Caco-2 (cell line): ENCODE measurements around the gene TTC36. TPM values are rescaled to one million over a fixed set of nuclear protein-coding genes. Genes with fewer than 3 reads are reported as not detected.
"Not testable (repeated sequence)": the region's sequence is repeated elsewhere in the genome, so short reads cannot be mapped to it uniquely, and the experiment has no call there.

Experiments
- BruUV-seq: library from RNA; stranded (reverse); fragments of 400-500 nt; replicated peaks from 2 replicates; lab custom pipeline; 2021; lab: Mats Ljungman, UMichigan
- CTCF ChIA-PET: fragments of 300-600 bp; sonication (Branson Sonifier 250); formaldehyde crosslinking; loops from one replicate; lab custom pipeline; 2022; ENCODE audit warnings: antibody characterized with exemption; lab: Charles Lee
- POLR2A ChIA-PET: fragments of 300-600 bp; sonication (Branson Sonifier 250); formaldehyde crosslinking; loops from one replicate; lab custom pipeline; 2022; ENCODE audit warnings: antibody characterized with exemption; lab: Charles Lee
- DNase-seq, 2 experiments: peaks; one replicate each; pipeline versions ENCODE4 v3.0.0 to v3.0.0-alpha.2; 2020 to 2022
- H3K27me3 ChIP-seq: replicated peaks from 2 replicates; pipeline ENCODE4 v1.6.0; 2011; ENCODE audit warnings: low read length; ENCODE audit not compliant: control insufficient read depth, insufficient read depth
- H3K36me3 ChIP-seq: 2 replicates; pipeline ENCODE4 v1.5.1; 2011; ENCODE audit warnings: low read length; ENCODE audit not compliant: control insufficient read depth, insufficient read depth
- H3K4me1 ChIP-seq: fragments of 250-450 bp; sonication (Bioruptor Pico); 2 replicates; pipeline ENCODE4 v1.5.1; 2020; ENCODE audit warnings: mild to moderate bottlenecking
- H3K4me3 ChIP-seq: 2 replicates; pipeline ENCODE4 v1.5.1; 2011; ENCODE audit warnings: low read depth, mild to moderate bottlenecking, control low read depth, low read length
- H3K9me3 ChIP-seq: fragments of 250-450 bp; sonication (Bioruptor Pico); 2 replicates; pipeline ENCODE4 v1.5.1; 2020; ENCODE audit warnings: mild to moderate bottlenecking, moderate library complexity
- H3K27ac Mint-ChIP-seq: one replicate; pipeline ENCODE4 v1.8.0; 2022; ENCODE audit warnings: mixed read lengths; ENCODE audit not compliant: unreplicated experiment
- H3K27me3 Mint-ChIP-seq: one replicate; pipeline ENCODE4 v1.8.0; 2022; ENCODE audit warnings: mixed read lengths; ENCODE audit not compliant: insufficient read depth, unreplicated experiment
- H3K36me3 Mint-ChIP-seq: one replicate; pipeline ENCODE4 v1.8.0; 2022; ENCODE audit warnings: mild to moderate bottlenecking, mixed read lengths; ENCODE audit not compliant: insufficient read depth, unreplicated experiment
- H3K4me1 Mint-ChIP-seq: one replicate; pipeline ENCODE4 v1.8.0; 2022; ENCODE audit warnings: low read depth, mixed read lengths; ENCODE audit not compliant: unreplicated experiment
- H3K4me3 Mint-ChIP-seq: one replicate; pipeline ENCODE4 v1.8.0; 2022; ENCODE audit warnings: mild to moderate bottlenecking, moderate library complexity, mixed read lengths; ENCODE audit not compliant: unreplicated experiment
- H3K9me3 Mint-ChIP-seq: one replicate; pipeline ENCODE4 v1.8.0; 2022; ENCODE audit warnings: mixed read lengths; ENCODE audit not compliant: unreplicated experiment
- CTCF ChIP-seq, 2 experiments: fragments of 200-600 bp in 1 of 2; IDR thresholded peaks; 1 replicate in 1 of 2; 2 replicates in 1 of 2; pipeline versions ENCODE4 v1.5.1 to v1.8.0; 2011 to 2022; ENCODE audit warnings: antibody characterized with exemption in 1 of 2, control low read depth in 1 of 2, inconsistent platforms in 1 of 2, low read depth in 1 of 2, low read length in 1 of 2, mild to moderate bottlenecking in 1 of 2, moderate library complexity in 1 of 2; ENCODE audit not compliant: insufficient read depth in 1 of 2, severe bottlenecking in 1 of 2, unreplicated experiment in 1 of 2
- intact Hi-C: fragments of 100-400 bp; cut with micrococcal nuclease; formaldehyde crosslinking; loops from one replicate; pipeline ENCODE4 v1.10.0; 2022; ENCODE audit not compliant: unreplicated experiment
- total RNA-seq: library from RNA; stranded (reverse); gene quantifications from 2 replicates; pipeline ENCODE4 v1.2.3, GENCODE V29; 2022

TTC36 gene
- total RNA-seq, 1 experiment from 2014 or later: 3.3 TPM

DNA sequence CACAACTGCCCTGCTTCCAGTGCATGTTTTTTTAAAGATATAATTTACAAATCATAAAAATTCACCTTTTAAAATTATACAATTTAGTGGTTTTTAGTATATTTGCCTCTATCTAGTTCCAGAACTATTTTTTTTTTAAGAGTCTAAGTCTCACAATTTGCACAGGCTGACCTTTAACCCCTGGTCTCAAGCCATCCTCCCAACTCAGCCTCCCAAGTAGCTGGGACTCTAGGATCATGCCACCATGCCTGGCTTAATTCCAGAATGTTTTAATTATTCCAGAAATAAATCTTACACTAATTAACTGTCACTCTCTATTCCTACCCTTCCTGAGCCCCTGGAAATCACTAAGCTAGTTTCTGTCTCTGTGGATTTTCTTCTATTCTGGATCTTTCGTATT is 43.5 kb downstream of the TTC36 start:
- Mint-ChIP-seq H3K9me3 (no peaks in the 10 kb centered on the region), H3K36me3 (peaks cover 23% of the 10 kb centered on the region), H3K27me3 (no peaks in the 10 kb centered on the region), H3K4me3 (no peak overlapping the region), H3K4me1 (peaks cover 12% of the 10 kb centered on the region), H3K27ac (no peak overlapping the region)
- TF ChIP-seq CTCF (IDR thresholded peaks at IDR 0.05; ENCODE audit: insufficient read depth in 1 of 2, low read depth in 1 of 2, low read length in 1 of 2, severe bottlenecking in 1 of 2, unreplicated experiment in 1 of 2): no peak
- Histone ChIP-seq H3K4me3 (no peak overlapping the region), H3K4me1 (peaks cover 18% of the 10 kb centered on the region; the same call in 1 of the 2 replicates), H3K36me3 (no peaks in the 10 kb centered on the region), H3K9me3 (no peaks in the 10 kb centered on the region), H3K27me3 (no peaks in the 10 kb centered on the region)
- POLR2A ChIA-PET: no interaction called here
- no peak for DNase-seq
- CTCF ChIA-PET: no interaction called here
- no TSS peak for BruUV-seq
- intact Hi-C loops: no loop called here

GRCh38 chr11:118571701-118572060 is 44.4 kb downstream of the TTC36 start:
- H3K36me3 Mint-ChIP-seq: peaks cover 32% of the 10 kb centered on the region
- H3K9me3 Mint-ChIP-seq, H3K27me3 Mint-ChIP-seq, intact Hi-C loops, H3K36me3 ChIP-seq, H3K27me3 ChIP-seq, H3K9me3 ChIP-seq: not testable (repeated sequence)
- peak overlapping the region; percentile 87 for H3K4me3 ChIP-seq
- peak overlapping the region; percentile 72 for H3K27ac Mint-ChIP-seq
- H3K4me3 Mint-ChIP-seq: peak overlapping the region; percentile 80
- POLR2A ChIA-PET: interaction anchor here (0.6 kb wide), 1 partner anchor 468 kb away, joined by 5 read pairs; no protein-coding TSS in a partner anchor
- peak in 1 of 2 experiments; percentile 29 for DNase-seq
- BruUV-seq: TSS peak; percentile 82
- H3K4me1 ChIP-seq: peaks cover 18% of the 10 kb centered on the region; the same call in 1 of the 2 replicates
- CTCF ChIA-PET: interaction anchor here (0.7 to 2.5 kb wide), 4 partner anchors 50 to 96 kb away, joined by 3 to 9 read pairs (median 6); no protein-coding TSS in a partner anchor
- peaks cover 12% of the 10 kb centered on the region for H3K4me1 Mint-ChIP-seq

DNA sequence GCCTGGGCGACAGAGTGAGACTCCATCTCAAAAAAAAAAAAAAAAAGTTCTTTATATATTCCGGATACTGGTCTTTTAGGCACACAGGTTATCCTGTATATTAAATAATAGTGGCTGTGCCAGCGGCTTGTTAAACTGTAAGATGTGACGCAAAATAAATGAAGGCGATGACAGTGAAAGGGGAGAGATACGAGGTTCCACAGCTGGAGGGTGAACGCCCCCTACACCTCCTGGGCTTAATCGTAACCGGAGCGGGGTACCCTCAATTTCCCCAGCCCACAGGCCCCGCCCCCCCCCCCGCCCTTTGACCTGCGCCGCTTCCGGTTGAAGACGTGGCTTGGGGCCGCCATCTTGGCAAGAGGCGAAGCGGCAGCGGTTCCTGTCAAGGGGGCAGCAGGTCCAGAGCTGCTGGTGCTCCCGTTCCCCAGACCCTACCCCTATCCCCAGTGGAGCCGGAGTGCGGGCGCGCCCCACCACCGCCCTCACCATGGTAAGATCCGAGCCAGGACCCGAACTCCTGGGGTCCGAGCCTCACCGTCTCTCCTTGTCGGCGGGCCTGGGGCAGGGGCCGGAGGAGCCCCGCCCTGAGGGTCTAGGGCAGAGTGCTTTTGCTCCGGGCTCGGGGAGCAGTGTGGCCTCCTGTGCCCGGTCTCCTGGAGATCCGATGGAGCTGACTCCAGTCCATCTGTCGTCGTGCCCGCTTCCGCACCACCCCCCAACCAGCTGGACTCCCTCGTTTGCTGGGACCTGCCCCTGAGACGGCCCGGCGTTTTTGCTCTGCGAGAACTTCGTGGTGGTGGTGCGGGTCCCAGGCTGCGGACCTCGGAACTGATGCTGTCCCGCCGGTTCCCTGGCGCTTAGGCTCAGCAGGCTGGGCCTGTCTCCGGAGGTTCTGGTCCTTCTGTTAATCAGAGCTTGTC is 45.0 kb downstream of the TTC36 start, which contains the start of gene ARCN1:
Gene ARCN1, plus strand, starts transcription at position 349 of the 920 bp plus-strand sequence. Its CDS starts 139 bp downstream, at position 488.
- Histone ChIP-seq H3K27me3 (no peaks in the 10 kb centered on the region), H3K4me1 (peaks cover 18% of the 10 kb centered on the region; the same call in 1 of the 2 replicates), H3K4me3 (peak within 1 kb of the TSS; percentile 87), H3K36me3 (peaks cover under 1% of the 10 kb centered on the region; the same call in 1 of the 2 replicates), H3K9me3 (no peaks in the 10 kb centered on the region)
- peak within 1 kb of the TSS; percentile 72 for H3K27ac Mint-ChIP-seq
- no peak for TF ChIP-seq CTCF (IDR thresholded peaks at IDR 0.05; ENCODE audit: insufficient read depth in 1 of 2, low read depth in 1 of 2, low read length in 1 of 2, severe bottlenecking in 1 of 2, unreplicated experiment in 1 of 2)
- DNase-seq: peak; percentile 89
- peaks cover 39% of the 10 kb centered on the region for H3K36me3 Mint-ChIP-seq
- H3K27me3 Mint-ChIP-seq: no peaks in the 10 kb centered on the region
- intact Hi-C loops: no loop called here
- peak within 1 kb of the TSS; percentile 80 for H3K4me3 Mint-ChIP-seq
- POLR2A ChIA-PET: interaction anchor here (0.5 to 1.1 kb wide), 7 partner anchors 9 to 692 kb away, joined by 3 to 5 read pairs (median 4); no protein-coding TSS in a partner anchor
- CTCF ChIA-PET: interaction anchor here (0.6 to 2.5 kb wide), 8 partner anchors 49 to 416 kb away, joined by 3 to 9 read pairs (median 5); no protein-coding TSS in a partner anchor
- H3K9me3 Mint-ChIP-seq: no peaks in the 10 kb centered on the region
- H3K4me1 Mint-ChIP-seq: peaks cover 12% of the 10 kb centered on the region
- TSS peak; percentile 30 for BruUV-seq
